Measurements from ENCODE around the gene ACOT13. TPM values are rescaled to one million over a fixed set of nuclear protein-coding genes. Genes with fewer than 3 reads are reported as not detected.

Gene ACOT13
- total and polyA plus RNA-seq, 2 of the 8 experiments (the other 6 are each of a cell fraction or from before 2014, with no cell fraction given), result 27.6 to 40.6 TPM

- TF ChIP-seq CHD7 (IDR thresholded peaks at IDR 0.05; ENCODE audit: insufficient replicate concordance, low read length), result peak; percentile 4
- no peak for TF ChIP-seq SRF (IDR thresholded peaks at IDR 0.05; ENCODE audit: low read depth, low read length)
- TF ChIP-seq TAF7 (optimal IDR thresholded peaks at IDR 0.05; ENCODE audit: borderline replicate concordance, low read depth, low read length), result no peak
- no peak for TF ChIP-seq HDAC2 (IDR thresholded peaks at IDR 0.05; ENCODE audit: borderline replicate concordance in 1 of 2, low read depth in 2 of 2, low read length in 2 of 2)
Observed at GRCh38 chr6:24666097-24666640, 708 bp upstream of the ACOT13 start (continued).
